ENCODE measurements around the gene HOXC12.

Gene HOXC12

DNA sequence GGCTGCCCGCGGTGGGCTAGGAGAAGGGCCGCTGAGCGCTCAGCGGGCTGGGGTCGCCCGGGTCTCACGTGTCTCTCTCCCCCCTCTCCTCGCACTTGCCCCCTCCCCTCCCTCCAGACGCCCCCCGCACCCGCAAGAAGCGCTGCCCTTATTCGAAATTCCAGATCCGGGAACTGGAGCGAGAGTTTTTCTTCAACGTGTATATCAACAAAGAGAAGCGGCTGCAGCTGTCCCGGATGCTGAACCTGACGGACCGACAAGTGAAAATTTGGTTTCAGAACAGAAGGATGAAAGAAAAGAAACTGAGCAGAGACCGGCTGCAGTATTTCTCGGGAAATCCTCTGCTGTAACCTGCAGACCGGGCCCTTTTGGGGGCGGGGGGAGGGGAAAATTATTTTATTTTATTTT is 20.4 kb downstream of the HOXC12 start:
- TF ChIP-seq, protein P1, sequence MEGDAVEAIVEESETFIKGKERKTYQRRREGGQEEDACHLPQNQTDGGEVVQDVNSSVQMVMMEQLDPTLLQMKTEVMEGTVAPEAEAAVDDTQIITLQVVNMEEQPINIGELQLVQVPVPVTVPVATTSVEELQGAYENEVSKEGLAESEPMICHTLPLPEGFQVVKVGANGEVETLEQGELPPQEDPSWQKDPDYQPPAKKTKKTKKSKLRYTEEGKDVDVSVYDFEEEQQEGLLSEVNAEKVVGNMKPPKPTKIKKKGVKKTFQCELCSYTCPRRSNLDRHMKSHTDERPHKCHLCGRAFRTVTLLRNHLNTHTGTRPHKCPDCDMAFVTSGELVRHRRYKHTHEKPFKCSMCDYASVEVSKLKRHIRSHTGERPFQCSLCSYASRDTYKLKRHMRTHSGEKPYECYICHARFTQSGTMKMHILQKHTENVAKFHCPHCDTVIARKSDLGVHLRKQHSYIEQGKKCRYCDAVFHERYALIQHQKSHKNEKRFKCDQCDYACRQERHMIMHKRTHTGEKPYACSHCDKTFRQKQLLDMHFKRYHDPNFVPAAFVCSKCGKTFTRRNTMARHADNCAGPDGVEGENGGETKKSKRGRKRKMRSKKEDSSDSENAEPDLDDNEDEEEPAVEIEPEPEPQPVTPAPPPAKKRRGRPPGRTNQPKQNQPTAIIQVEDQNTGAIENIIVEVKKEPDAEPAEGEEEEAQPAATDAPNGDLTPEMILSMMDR (IDR thresholded peaks at IDR 0.05; ENCODE audit: low read depth, low read length, missing control alignments) = no peak
- DNase-seq (ENCODE audit: low read depth) = no peak
- no peak overlapping the region for H3K4me3 ChIP-seq (ENCODE audit: low read depth, low read length)
- in situ Hi-C loops (cut with HindIII; ENCODE audit: low sequenced_read_pairs) = no loop called here

DNA sequence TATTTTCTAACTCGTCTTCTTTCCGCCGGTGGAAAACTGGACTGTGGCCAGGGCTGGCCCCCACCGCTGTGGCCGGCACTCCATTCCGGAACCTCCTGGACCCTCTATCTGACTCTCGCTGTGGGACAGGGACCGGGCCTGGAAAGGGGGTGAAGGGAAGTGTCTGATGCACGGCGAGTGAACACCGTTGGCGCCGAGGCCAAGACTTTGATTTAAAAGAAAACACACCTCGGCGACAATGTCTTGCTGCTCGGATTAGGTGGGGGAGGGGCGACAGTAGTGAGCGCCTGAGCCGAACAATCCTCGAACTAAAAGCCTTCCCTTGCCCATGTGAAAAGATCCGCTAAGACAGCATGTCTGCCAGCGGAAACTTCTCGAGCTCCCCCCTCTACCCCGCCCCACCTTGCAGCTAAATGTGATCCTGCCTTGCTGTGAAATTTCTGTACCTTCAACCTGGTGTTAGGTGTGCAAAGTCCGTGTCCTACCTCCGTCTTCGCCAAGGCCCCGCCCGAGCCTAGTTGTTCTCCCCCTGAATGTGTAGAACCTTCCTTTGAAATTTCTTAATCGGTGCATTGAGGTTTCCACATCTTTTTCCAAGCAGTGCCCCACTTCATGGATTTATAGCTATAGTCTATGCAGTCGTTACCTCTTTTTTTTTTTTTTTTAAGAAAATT is 20.9 kb downstream of the HOXC12 start:
- in situ Hi-C loops (cut with HindIII; ENCODE audit: low sequenced_read_pairs) = no loop called here
- TF ChIP-seq, protein P1 (IDR thresholded peaks at IDR 0.05; ENCODE audit: low read depth, low read length, missing control alignments) = no peak
- DNase-seq (ENCODE audit: low read depth) = no peak
- no peak overlapping the region for H3K4me3 ChIP-seq (ENCODE audit: low read depth, low read length)

DNA sequence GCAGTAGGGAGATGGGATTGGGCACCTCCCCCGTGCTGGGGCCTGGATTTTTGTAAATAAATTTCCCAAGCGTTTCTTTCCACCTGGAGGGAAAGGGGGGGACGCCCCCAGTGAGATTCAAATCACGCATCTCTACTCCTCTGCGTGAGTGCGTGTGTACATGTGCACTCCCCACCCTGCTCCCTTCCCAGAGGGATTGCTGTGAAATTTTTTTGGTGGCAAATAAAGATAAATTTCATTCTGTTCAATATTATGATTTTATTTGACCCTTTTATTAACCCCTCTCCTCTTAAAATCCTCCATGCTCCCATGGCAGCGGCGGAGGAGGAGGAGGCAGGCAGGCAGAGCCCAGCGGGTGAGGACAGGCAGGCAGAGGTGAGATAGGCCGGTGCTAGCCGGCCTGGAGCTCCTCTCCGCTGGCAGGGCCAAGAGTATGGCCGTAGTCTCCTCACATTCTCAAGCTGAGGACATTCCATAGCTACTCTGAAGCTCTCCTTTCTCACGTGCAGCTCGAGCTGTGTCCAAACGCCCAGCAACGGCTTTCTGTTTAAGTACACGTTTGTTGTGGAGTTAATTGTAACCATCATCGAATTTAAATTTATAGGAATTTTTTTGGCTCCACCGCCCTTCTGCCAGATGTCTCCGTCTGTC is 21.6 kb downstream of the HOXC12 start:
- H3K4me3 ChIP-seq (ENCODE audit: low read depth, low read length) = no peak overlapping the region
- in situ Hi-C loops (cut with HindIII; ENCODE audit: low sequenced_read_pairs) = no loop called here
- TF ChIP-seq, protein P1 (IDR thresholded peaks at IDR 0.05; ENCODE audit: low read depth, low read length, missing control alignments) = no peak
- no peak for DNase-seq (ENCODE audit: low read depth)

DNA sequence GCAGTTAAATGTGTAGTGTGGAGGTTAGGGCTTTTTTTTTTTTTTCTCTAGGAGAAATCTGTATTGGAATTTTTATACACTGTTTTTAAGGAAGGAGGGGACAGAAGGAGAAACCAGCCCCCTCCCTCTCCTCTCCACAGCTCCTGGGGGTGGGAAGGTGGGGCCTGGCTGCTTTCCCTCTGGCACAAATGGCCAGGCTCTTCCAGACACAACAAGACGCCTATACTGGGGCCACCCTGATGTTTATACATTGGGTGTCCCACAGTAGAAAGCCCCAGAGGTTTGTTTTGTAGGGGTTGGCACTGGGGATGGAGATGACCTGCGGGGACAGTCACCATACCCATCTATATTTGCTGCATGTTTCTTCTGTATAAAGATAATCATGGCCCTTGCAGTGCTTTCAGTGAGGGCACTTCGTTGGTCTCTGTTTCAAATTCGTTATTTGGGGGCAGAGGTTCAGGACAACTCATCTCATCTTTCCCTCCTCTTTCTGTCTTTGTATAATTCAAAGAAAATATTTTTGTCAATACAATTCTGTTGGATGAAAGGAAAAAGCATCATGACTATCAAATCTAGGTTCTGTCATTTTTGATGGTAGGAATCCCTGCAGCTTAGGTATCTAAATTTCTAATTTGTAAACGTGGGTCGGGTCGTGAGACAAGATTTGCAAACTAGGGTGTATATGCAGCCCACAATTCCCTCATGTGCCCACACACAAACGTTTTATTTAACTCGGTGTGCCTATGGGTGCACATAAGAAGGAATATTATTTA is 22.3 kb downstream of the HOXC12 start:
- TF ChIP-seq, protein P1 (IDR thresholded peaks at IDR 0.05; ENCODE audit: low read depth, low read length, missing control alignments) = no peak
- in situ Hi-C loops (cut with HindIII; ENCODE audit: low sequenced_read_pairs) = no loop called here
- no peak for DNase-seq (ENCODE audit: low read depth)
- no peak overlapping the region for H3K4me3 ChIP-seq (ENCODE audit: low read depth, low read length)

- TF ChIP-seq, protein P1 (IDR thresholded peaks at IDR 0.05; ENCODE audit: low read depth, low read length, missing control alignments) = no peak
- no peak for DNase-seq (ENCODE audit: low read depth)
- no peak overlapping the region for H3K4me3 ChIP-seq (ENCODE audit: low read depth, low read length)
- in situ Hi-C loops (cut with HindIII; ENCODE audit: low sequenced_read_pairs) = no loop called here
Observed at GRCh38 chr12:53977596-53978445, 23.1 kb downstream of the HOXC12 start.
